ENCODE results near the gene ABCA9. TPM values are rescaled to one million over a fixed set of nuclear protein-coding genes. Genes with fewer than 3 reads are reported as not detected.

ABCA9 gene
- polyA plus RNA-seq, 1 donor from 2014 or later, result 0.69 TPM

DNA sequence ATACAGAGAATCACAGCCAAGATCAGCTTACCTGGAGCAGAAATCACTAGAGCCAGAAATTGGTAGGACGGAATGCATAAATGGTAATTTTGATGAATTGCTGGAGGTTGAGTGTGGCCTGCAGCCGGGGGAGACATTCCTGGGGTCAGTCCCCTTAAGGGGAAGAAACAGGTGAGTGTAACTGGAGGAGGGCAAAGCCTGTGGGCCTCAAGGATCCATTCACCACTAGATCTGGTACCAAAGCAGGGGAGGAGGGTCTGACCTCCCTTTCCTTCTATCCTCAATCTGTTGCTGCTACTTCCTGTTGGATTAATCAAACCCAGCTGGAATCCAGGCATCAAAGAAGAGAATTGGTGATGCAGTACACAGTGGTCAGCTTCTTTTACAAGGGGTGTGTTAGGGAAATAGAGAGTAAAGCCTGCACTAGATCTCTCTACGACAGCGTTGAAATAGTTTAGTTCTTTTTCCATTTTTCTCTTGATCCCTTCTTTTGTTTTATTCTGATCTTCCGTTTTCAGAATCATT, 8.6 kb upstream of the ABCA9 start:
- H3K4me3 ChIP-seq (ENCODE audit: low read length), result no peak overlapping the region
- no peak overlapping the region for H3K27ac ChIP-seq (ENCODE audit: low read length)
- H3K36me3 ChIP-seq (ENCODE audit: insufficient read depth, low read length), result no peaks in the 10 kb centered on the region
- H3K9me3 ChIP-seq (ENCODE audit: low read length), result no peaks in the 10 kb centered on the region
- no peaks in the 10 kb centered on the region for H3K79me2 ChIP-seq (replicated peaks; ENCODE audit: insufficient read depth, low read length)
- no peak overlapping the region for H3K9ac ChIP-seq (ENCODE audit: low read length)
- H3K27me3 ChIP-seq (ENCODE audit: insufficient read depth, low read depth, low read length), result no peaks in the 10 kb centered on the region
- H3K9me2 ChIP-seq (ENCODE audit: insufficient read depth, low read length), result no peaks in the 10 kb centered on the region
- no peak overlapping the region for H2AFZ ChIP-seq (ENCODE audit: low read depth, low read length)
- no peak overlapping the region for H3K4me2 ChIP-seq (ENCODE audit: low read length)
- no peaks in the 10 kb centered on the region for H4K20me1 ChIP-seq (ENCODE audit: insufficient read depth)
- TF ChIP-seq SMC3 (conservative IDR thresholded peaks at IDR 0.05; ENCODE audit: poor library complexity), result no peak
- H3F3A ChIP-seq (ENCODE audit: insufficient read depth, low read length, poor library complexity, severe bottlenecking), result no peaks in the 10 kb centered on the region

- Histone ChIP-seq H3K27ac (ENCODE audit: low read length) (no peak overlapping the region), H2AFZ (ENCODE audit: low read depth, low read length) (no peak overlapping the region)
Measured at GRCh38 chr17:69067274-69068047, 6.7 kb upstream of the ABCA9 start.

GRCh38 chr17:69066482-69066881, 5.8 kb upstream of the ABCA9 start:
- no peak overlapping the region for H3K27ac ChIP-seq (ENCODE audit: low read length)
- H3K9me3 ChIP-seq (ENCODE audit: low read length), result no peaks in the 10 kb centered on the region
- no peak overlapping the region for H3K9ac ChIP-seq (ENCODE audit: low read length)
- H3F3A ChIP-seq (ENCODE audit: insufficient read depth, low read length, poor library complexity, severe bottlenecking), result no peaks in the 10 kb centered on the region
- H3K4me3 ChIP-seq (ENCODE audit: low read length), result no peak overlapping the region
- H2AFZ ChIP-seq (ENCODE audit: low read depth, low read length), result no peak overlapping the region
- H3K79me2 ChIP-seq (replicated peaks; ENCODE audit: insufficient read depth, low read length), result no peaks in the 10 kb centered on the region
- H3K9me2 ChIP-seq (ENCODE audit: insufficient read depth, low read length), result no peaks in the 10 kb centered on the region
- no peak overlapping the region for H3K4me2 ChIP-seq (ENCODE audit: low read length)
- no peaks in the 10 kb centered on the region for H4K20me1 ChIP-seq (ENCODE audit: insufficient read depth)
- no peaks in the 10 kb centered on the region for H3K36me3 ChIP-seq (ENCODE audit: insufficient read depth, low read length)
- no peaks in the 10 kb centered on the region for H3K27me3 ChIP-seq (ENCODE audit: insufficient read depth, low read depth, low read length)
- no peak for TF ChIP-seq EZH2 (IDR thresholded peaks at IDR 0.05; ENCODE audit: borderline replicate concordance, insufficient read depth, low read length, poor library complexity, severe bottlenecking)
- TF ChIP-seq POLR2AphosphoS5 (IDR thresholded peaks at IDR 0.05), result no peak
- no peak for TF ChIP-seq SMC3 (conservative IDR thresholded peaks at IDR 0.05; ENCODE audit: poor library complexity)
- no peak for TF ChIP-seq EP300 (conservative IDR thresholded peaks at IDR 0.05; ENCODE audit: poor library complexity, severe bottlenecking)
- TF ChIP-seq MXI1 (conservative IDR thresholded peaks at IDR 0.05; ENCODE audit: poor library complexity, severe bottlenecking), result no peak
- TF ChIP-seq CTCF (IDR thresholded peaks at IDR 0.05; ENCODE audit: poor library complexity, severe bottlenecking), result no peak
- no peak for TF ChIP-seq REST (IDR thresholded peaks at IDR 0.05; ENCODE audit: borderline replicate concordance)

More at GRCh38 chr17:69067274-69068047, 6.7 kb upstream of the ABCA9 start:
- no peak overlapping the region for H3K9ac ChIP-seq (ENCODE audit: low read length)
- no peaks in the 10 kb centered on the region for H3K36me3 ChIP-seq (ENCODE audit: insufficient read depth, low read length)
- no peaks in the 10 kb centered on the region for H3F3A ChIP-seq (ENCODE audit: insufficient read depth, low read length, poor library complexity, severe bottlenecking)
- H4K20me1 ChIP-seq (ENCODE audit: insufficient read depth), result no peaks in the 10 kb centered on the region
- no peaks in the 10 kb centered on the region for H3K9me2 ChIP-seq (ENCODE audit: insufficient read depth, low read length)
- H3K27me3 ChIP-seq (ENCODE audit: insufficient read depth, low read depth, low read length), result no peaks in the 10 kb centered on the region
- no peak overlapping the region for H3K4me3 ChIP-seq (ENCODE audit: low read length)
- H3K4me2 ChIP-seq (ENCODE audit: low read length), result no peak overlapping the region
- H3K79me2 ChIP-seq (replicated peaks; ENCODE audit: insufficient read depth, low read length), result no peaks in the 10 kb centered on the region
- TF ChIP-seq EZH2 (IDR thresholded peaks at IDR 0.05; ENCODE audit: borderline replicate concordance, insufficient read depth, low read length, poor library complexity, severe bottlenecking) (no peak), POLR2AphosphoS5 (IDR thresholded peaks at IDR 0.05) (no peak), REST (IDR thresholded peaks at IDR 0.05; ENCODE audit: borderline replicate concordance) (no peak), EP300 (conservative IDR thresholded peaks at IDR 0.05; ENCODE audit: poor library complexity, severe bottlenecking) (no peak)
- H3K9me3 ChIP-seq (ENCODE audit: low read length), result no peaks in the 10 kb centered on the region

All from neural cell (in vitro differentiated cells).